ENCODE data around the gene HSD3B7. TPM values are rescaled to one million over a fixed set of nuclear protein-coding genes. Genes with fewer than 3 reads are reported as not detected.

HSD3B7 gene
- total and polyA plus RNA-seq, 10 of the 15 experiments (the other 5 are each of a cell fraction or from before 2014, with no cell fraction given): 0.18 to 1.8 (median 0.48) TPM; not detected in 1

- in situ Hi-C loops (cut with MboI): no loop called here
- H3K36me3 ChIP-seq (ENCODE audit: control insufficient read depth in 2 of 2, insufficient read depth in 2 of 2, low read length in 1 of 2): no peaks in the 10 kb centered on the region
- H2AFZ ChIP-seq (ENCODE audit: control insufficient read depth, low read depth, low read length): no peak overlapping the region
- 0 out of 2 replicates have a peak, but pooled peaks cover 3% of the 10 kb centered on the region for H3K4me1 ChIP-seq (ENCODE audit: control insufficient read depth, insufficient read depth, low read length)
- no peak overlapping the region for H3K9ac ChIP-seq (ENCODE audit: control insufficient read depth, insufficient read depth, low read length)
- H3K9me3 ChIP-seq (replicated peaks; ENCODE audit: control insufficient read depth, insufficient read depth, low read length): no peaks in the 10 kb centered on the region
- intact Hi-C loops (cut with micrococcal nuclease; ENCODE audit: unreplicated experiment): no loop called here
- no peaks in the 10 kb centered on the region for H4K20me1 ChIP-seq (ENCODE audit: control insufficient read depth, insufficient read depth)
- H3K4me2 ChIP-seq (ENCODE audit: control insufficient read depth, insufficient read depth): no peak overlapping the region
- BruUV-seq (replicated peaks): no TSS peak
- FAIRE-seq (no peak), DNase-seq (ENCODE audit: low read depth, low spot score) (no peak), ATAC-seq (no peak)
- ChIA-PET POLR2A (interaction anchor here (0.6 kb wide), 1 partner anchor 483 kb away, joined by 3 read pairs; no protein-coding TSS in a partner anchor), RAD21 (ENCODE audit: unreplicated experiment) (no interaction called here), SMC1A (ENCODE audit: uncharacterized antibody, unreplicated experiment) (no interaction called here), CTCF (no interaction called here)
- TF ChIP-seq RB1 (IDR thresholded peaks at IDR 0.05; ENCODE audit: borderline replicate concordance): no peak
- TF ChIP-seq DPF2 (IDR thresholded peaks at IDR 0.05): no peak
- TF ChIP-seq RCOR1 (conservative IDR thresholded peaks at IDR 0.05; ENCODE audit: low read depth, low read length): no peak
- TF ChIP-seq POLR2AphosphoS2 (IDR thresholded peaks at IDR 0.05; ENCODE audit: low read depth, low read length): no peak
- no peak for TF ChIP-seq BRCA1 (IDR thresholded peaks at IDR 0.05; ENCODE audit: low read depth, low read length)
- TF ChIP-seq ZNF687 (IDR thresholded peaks at IDR 0.05): no peak
- TF ChIP-seq CBX3 (IDR thresholded peaks at IDR 0.05; ENCODE audit: borderline replicate concordance, low read depth): no peak
- no peak for TF ChIP-seq PKNOX1 (IDR thresholded peaks at IDR 0.05)
- no peak for TF ChIP-seq ZBTB33 (IDR thresholded peaks at IDR 0.05)
- no peak for TF ChIP-seq MXI1 (IDR thresholded peaks at IDR 0.05; ENCODE audit: low read depth, low read length)
- no peak for TF ChIP-seq HCFC1 (IDR thresholded peaks at IDR 0.05; ENCODE audit: low read length)
- TF ChIP-seq ZNF24 (IDR thresholded peaks at IDR 0.05): no peak
- TF ChIP-seq PML (IDR thresholded peaks at IDR 0.05; ENCODE audit: low read length): no peak
- no peak for TF ChIP-seq YBX1 (IDR thresholded peaks at IDR 0.05)
- TF ChIP-seq ZNF384 (IDR thresholded peaks at IDR 0.05; ENCODE audit: borderline replicate concordance, low read depth, low read length): no peak
- H3K27ac ChIP-seq (ENCODE audit: control insufficient read depth, insufficient read depth): no peak overlapping the region
- no peak overlapping the region for H3K4me3 ChIP-seq
- H3K27me3 ChIP-seq (replicated peaks in 1 of 2; ENCODE audit: control insufficient read depth in 2 of 2, insufficient read depth in 2 of 2, low read length in 1 of 2): no peaks in the 10 kb centered on the region; a peak in 1 of 4 replicates
- 48% methylated on average over 10 of the region's 10 CpGs for WGBS (ENCODE audit: insufficient coverage, insufficient replicate concordance, low lambda C conversion rate, missing lambda C conversion rate)
- no peaks in the 10 kb centered on the region for H3K79me2 ChIP-seq (ENCODE audit: control insufficient read depth, insufficient read depth, low read length)
These were observed 17.3 kb downstream of the HSD3B7 start for GRCh38 chr16:31002250-31002700.
